Cerebellar cortex (tissue), 1 donor: ENCODE data around the gene PPHLN1.
"Not testable (repeated sequence)": the region's sequence is repeated elsewhere in the genome, so short reads cannot be mapped to it uniquely, and the experiment has no call there.

ENCODE experiments used
- DNase-seq: peaks from one replicate; pipeline ENCODE4 v3.0.0-alpha.2; 2015; ENCODE audit warnings: low spot score

Gene PPHLN1

GRCh38 chr12:42372154-42372791 lies 46.3 kb downstream of the PPHLN1 start:
- DNase-seq = peak; percentile 65

GRCh38 chr12:42373669-42374068 lies 47.7 kb downstream of the PPHLN1 start:
- no peak for DNase-seq

- DNase-seq = no peak
Observed at GRCh38 chr12:42380733-42381132, 54.8 kb downstream of the PPHLN1 start.

- DNase-seq = no peak
Observed at GRCh38 chr12:42382013-42382696, 56.2 kb downstream of the PPHLN1 start.

GRCh38 chr12:42385326-42385841 lies 59.4 kb downstream of the PPHLN1 start:
- no peak for DNase-seq

- DNase-seq = no peak
Observed at GRCh38 chr12:42386308-42386707, 60.3 kb downstream of the PPHLN1 start.

GRCh38 chr12:42388086-42388485 lies 62.1 kb downstream of the PPHLN1 start:
- not testable (repeated sequence) for DNase-seq

GRCh38 chr12:42394429-42394828 lies 68.5 kb downstream of the PPHLN1 start:
- no peak for DNase-seq

GRCh38 chr12:42396473-42397259 lies 70.7 kb downstream of the PPHLN1 start:
- DNase-seq = no peak

- DNase-seq = no peak
Observed at GRCh38 chr12:42402821-42403411, 76.9 kb downstream of the PPHLN1 start.

- DNase-seq = no peak
Observed at GRCh38 chr12:42407306-42407705, 81.3 kb downstream of the PPHLN1 start.

- no peak for DNase-seq
Observed at GRCh38 chr12:42409471-42409870, 83.5 kb downstream of the PPHLN1 start.

- DNase-seq = no peak
Observed at GRCh38 chr12:42410340-42410739, 84.4 kb downstream of the PPHLN1 start.

- DNase-seq = no peak
Observed at GRCh38 chr12:42420395-42420794, 94.4 kb downstream of the PPHLN1 start.

GRCh38 chr12:42421844-42422779 lies 96.1 kb downstream of the PPHLN1 start:
- no peak for DNase-seq

GRCh38 chr12:42422785-42423184 lies 96.8 kb downstream of the PPHLN1 start:
- no peak for DNase-seq

GRCh38 chr12:42426746-42427145 lies 100.8 kb downstream of the PPHLN1 start:
- no peak for DNase-seq

- no peak for DNase-seq
Observed at GRCh38 chr12:42428850-42429249, 102.9 kb downstream of the PPHLN1 start.

- no peak for DNase-seq
Observed at GRCh38 chr12:42432517-42433140, 106.7 kb downstream of the PPHLN1 start.

- no peak for DNase-seq
Observed at GRCh38 chr12:42440608-42441007, 114.6 kb downstream of the PPHLN1 start.

GRCh38 chr12:42442311-42442759 lies 116.4 kb downstream of the PPHLN1 start:
- DNase-seq = no peak
